PFSK-1 (cell line): ENCODE data around the gene VAT1. TPM values are rescaled to one million over a fixed set of nuclear protein-coding genes. Genes with fewer than 3 reads are reported as not detected.

Source experiments
- FOXP2 ChIP-seq: optimal IDR thresholded peaks from 2 replicates; pipeline ENCODE3; 2011; ENCODE audit warnings: borderline replicate concordance, control low read depth, inconsistent platforms; ENCODE audit not compliant: insufficient read depth; ENCODE audit errors: extremely low read length, extremely low read depth
- POLR2AphosphoS5 ChIP-seq: IDR thresholded peaks from 2 replicates; pipeline ENCODE4 v1.6.1; 2012; ENCODE audit warnings: low read depth, mild to moderate bottlenecking, control low read depth, low read length, moderate library complexity
- REST ChIP-seq, 2 experiments: IDR thresholded peaks; 2 replicates each; pipeline versions ENCODE4 v1.6.1 to v1.8.0; 2011 to 2012; ENCODE audit warnings: low read depth in 2 of 2, low read length in 2 of 2, control low read depth in 1 of 2, inconsistent platforms in 1 of 2, mild to moderate bottlenecking in 1 of 2, moderate library complexity in 1 of 2; ENCODE audit not compliant: insufficient read depth in 1 of 2
- SIN3A ChIP-seq: IDR thresholded peaks from 2 replicates; pipeline ENCODE4 v1.6.1; 2012; ENCODE audit warnings: mild to moderate bottlenecking, low read length, moderate library complexity, borderline replicate concordance; ENCODE audit not compliant: insufficient read depth
- TAF1 ChIP-seq: IDR thresholded peaks from 2 replicates; pipeline ENCODE4 v1.6.1; 2012; ENCODE audit warnings: low read length, control low read depth, borderline replicate concordance; ENCODE audit not compliant: insufficient read depth
- polyA plus RNA-seq: library from polyadenylated mRNA; unstranded; fragments of >200 nt; gene quantifications from one replicate; pipeline ENCODE4 v1.2.1, GENCODE V29; 2012; ENCODE audit warnings: low read depth, missing spikeins; ENCODE audit not compliant: insufficient read length

VAT1 gene
- 1,256 TPM for polyA plus RNA-seq

GRCh38 chr17:43021741-43022512 is at the start of gene VAT1:
Gene VAT1 (minus strand): TSS chr17:43022385. CDS start chr17:43022322, 63 bp downstream.
- peak; percentile 87 for TF ChIP-seq FOXP2
- no peak for TF ChIP-seq REST (IDR thresholded peaks at IDR 0.05; ENCODE audit: insufficient read depth in 1 of 2, low read depth in 2 of 2, low read length in 2 of 2)
- TF ChIP-seq SIN3A: peak; percentile 76; the same call in 1 of the 2 replicates
- TF ChIP-seq POLR2AphosphoS5: peak; percentile 53; the same call in 1 of the 2 replicates

- no peak for TF ChIP-seq TAF1
- no peak for TF ChIP-seq SIN3A
- TF ChIP-seq POLR2AphosphoS5: no peak
These were observed 48.7 kb upstream of the VAT1 start for GRCh38 chr17:43070872-43071271.

GRCh38 chr17:43070257-43070656 is 48.1 kb upstream of the VAT1 start:
- no peak for TF ChIP-seq TAF1
- no peak for TF ChIP-seq REST (IDR thresholded peaks at IDR 0.05; ENCODE audit: insufficient read depth in 1 of 2, low read depth in 2 of 2, low read length in 2 of 2)
- no peak for TF ChIP-seq FOXP2
- TF ChIP-seq SIN3A: no peak
- TF ChIP-seq POLR2AphosphoS5: no peak

GRCh38 chr17:43069368-43069898 is 47.2 kb upstream of the VAT1 start:
- TF ChIP-seq SIN3A (no peak), FOXP2 (no peak), TAF1 (no peak), REST (IDR thresholded peaks at IDR 0.05; ENCODE audit: insufficient read depth in 1 of 2, low read depth in 2 of 2, low read length in 2 of 2) (no peak), POLR2AphosphoS5 (no peak)

- no peak for TF ChIP-seq SIN3A
- TF ChIP-seq FOXP2: peak; percentile 20
- no peak for TF ChIP-seq POLR2AphosphoS5
- TF ChIP-seq TAF1: no peak
- TF ChIP-seq REST (IDR thresholded peaks at IDR 0.05; ENCODE audit: insufficient read depth in 1 of 2, low read depth in 2 of 2, low read length in 2 of 2): no peak
These were observed 46.6 kb upstream of the VAT1 start for GRCh38 chr17:43068570-43069367.
